Measurements from ENCODE around the gene KCNK4. TPM values are rescaled to one million over a fixed set of nuclear protein-coding genes. Genes with fewer than 3 reads are reported as not detected.

KCNK4 gene
- total and polyA plus RNA-seq, 2 of the 13 experiments (the other 11 are each of a cell fraction or from before 2014, with no cell fraction given) = not detected

DNA sequence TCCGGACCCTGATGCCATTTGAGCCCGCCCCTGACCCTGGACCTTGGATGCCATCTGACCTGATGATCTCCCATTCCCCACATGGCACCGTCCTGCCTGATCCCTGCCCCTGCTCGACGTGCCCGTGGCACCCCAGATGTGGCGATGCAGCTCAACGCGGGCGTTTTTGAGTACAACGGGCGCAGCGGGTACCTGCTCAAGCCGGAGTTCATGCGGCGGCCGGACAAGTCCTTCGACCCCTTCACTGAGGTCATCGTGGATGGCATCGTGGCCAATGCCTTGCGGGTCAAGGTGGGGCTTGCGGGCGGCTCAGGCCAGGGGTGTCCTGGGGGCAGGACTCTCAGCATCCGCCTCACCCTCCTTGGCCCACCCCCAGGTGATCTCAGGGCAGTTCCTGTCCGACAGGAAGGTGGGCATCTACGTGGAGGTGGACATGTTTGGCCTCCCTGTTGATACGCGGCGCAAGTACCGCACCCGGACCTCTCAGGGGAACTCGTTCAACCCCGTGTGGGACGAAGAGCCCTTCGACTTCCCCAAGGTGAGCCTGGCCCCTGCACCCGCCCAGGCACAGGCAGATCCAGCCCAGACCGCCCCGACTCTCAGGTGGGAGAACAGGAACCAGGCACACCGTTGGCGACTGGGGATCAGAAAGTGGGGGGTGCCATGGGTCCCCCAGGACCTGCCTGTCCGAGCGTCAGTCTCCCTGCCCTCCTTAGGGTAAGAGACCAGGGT, 28.7 kb upstream of the KCNK4 start (continued):
- TF ChIP-seq, protein P1, sequence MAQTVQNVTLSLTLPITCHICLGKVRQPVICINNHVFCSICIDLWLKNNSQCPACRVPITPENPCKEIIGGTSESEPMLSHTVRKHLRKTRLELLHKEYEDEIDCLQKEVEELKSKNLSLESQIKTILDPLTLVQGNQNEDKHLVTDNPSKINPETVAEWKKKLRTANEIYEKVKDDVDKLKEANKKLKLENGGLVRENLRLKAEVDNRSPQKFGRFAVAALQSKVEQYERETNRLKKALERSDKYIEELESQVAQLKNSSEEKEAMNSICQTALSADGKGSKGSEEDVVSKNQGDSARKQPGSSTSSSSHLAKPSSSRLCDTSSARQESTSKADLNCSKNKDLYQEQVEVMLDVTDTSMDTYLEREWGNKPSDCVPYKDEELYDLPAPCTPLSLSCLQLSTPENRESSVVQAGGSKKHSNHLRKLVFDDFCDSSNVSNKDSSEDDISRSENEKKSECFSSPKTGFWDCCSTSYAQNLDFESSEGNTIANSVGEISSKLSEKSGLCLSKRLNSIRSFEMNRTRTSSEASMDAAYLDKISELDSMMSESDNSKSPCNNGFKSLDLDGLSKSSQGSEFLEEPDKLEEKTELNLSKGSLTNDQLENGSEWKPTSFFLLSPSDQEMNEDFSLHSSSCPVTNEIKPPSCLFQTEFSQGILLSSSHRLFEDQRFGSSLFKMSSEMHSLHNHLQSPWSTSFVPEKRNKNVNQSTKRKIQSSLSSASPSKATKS (CRISPR knock-in tag; IDR thresholded peaks at IDR 0.05) = no peak
- no peak for TF ChIP-seq REPIN1 (CRISPR knock-in tag; IDR thresholded peaks at IDR 0.05; ENCODE audit: borderline replicate concordance, low read depth)
- no peak for TF ChIP-seq ZNF552 (CRISPR knock-in tag; IDR thresholded peaks at IDR 0.05; ENCODE audit: borderline replicate concordance)
- TF ChIP-seq RFXAP (CRISPR knock-in tag; IDR thresholded peaks at IDR 0.05; ENCODE audit: borderline replicate concordance) = no peak
- TF ChIP-seq ELF4 (CRISPR knock-in tag; IDR thresholded peaks at IDR 0.05; ENCODE audit: borderline replicate concordance) = no peak
- TF ChIP-seq MTA1 (CRISPR knock-in tag; IDR thresholded peaks at IDR 0.05; ENCODE audit: borderline replicate concordance) = no peak
- TF ChIP-seq BCL6 (CRISPR knock-in tag; IDR thresholded peaks at IDR 0.05) = no peak
- no peak for TF ChIP-seq ZNF530 (CRISPR knock-in tag; IDR thresholded peaks at IDR 0.05; ENCODE audit: low read depth)

DNA sequence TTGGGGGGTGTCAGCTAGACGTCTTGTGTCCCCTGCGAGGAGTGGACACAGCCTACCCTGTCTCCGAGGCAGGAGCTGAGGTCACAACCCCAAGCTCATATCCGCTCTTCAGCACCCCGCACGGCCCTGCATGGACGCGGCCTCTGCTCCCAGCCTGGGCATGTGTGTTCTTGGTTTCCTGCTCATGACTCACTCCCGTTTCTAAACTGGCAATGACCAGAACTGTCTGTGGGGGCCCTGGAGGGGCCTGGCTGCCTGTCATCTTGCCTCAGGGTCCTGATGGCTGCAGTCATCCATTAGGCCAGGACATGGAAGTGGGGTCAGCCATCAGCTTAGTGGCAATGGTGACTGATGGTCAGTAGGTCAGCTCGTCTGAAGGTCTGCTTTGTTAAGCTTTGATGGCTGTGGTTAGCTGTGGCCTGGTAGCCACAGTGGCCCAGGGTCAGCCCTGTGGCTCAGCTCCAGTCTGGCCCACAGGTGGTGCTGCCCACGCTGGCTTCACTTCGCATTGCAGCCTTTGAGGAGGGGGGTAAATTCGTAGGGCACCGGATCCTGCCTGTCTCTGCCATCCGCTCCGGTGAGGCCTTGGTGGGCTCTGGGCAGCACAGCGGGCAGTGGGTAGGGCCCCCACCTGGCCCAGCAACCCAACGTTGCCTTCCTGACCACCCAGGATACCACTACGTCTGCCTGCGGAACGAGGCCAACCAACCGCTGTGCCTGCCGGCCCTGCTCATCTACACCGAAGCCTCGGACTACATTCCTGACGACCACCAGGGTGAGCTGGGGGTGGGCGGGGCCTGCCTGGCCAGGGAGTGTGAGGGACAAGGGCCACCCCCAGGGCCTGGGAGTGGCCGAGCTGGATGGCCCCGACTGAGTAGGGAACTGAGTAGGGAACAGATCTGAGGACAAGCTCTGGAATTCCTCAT, 27.8 kb upstream of the KCNK4 start:
- Histone ChIP-seq H2AFZ (ENCODE audit: low read length) (no peak overlapping the region), H3K27ac (ENCODE audit: extremely low read length, insufficient read depth, low read length) (no peak overlapping the region), H3K4me2 (ENCODE audit: low read depth, low read length) (no peak overlapping the region), H3K9ac (ENCODE audit: insufficient read depth, low read depth, low read length) (no peak overlapping the region), H3K27me3 (ENCODE audit: control insufficient read depth in 1 of 2, insufficient read depth in 2 of 2, low read length in 2 of 2) (no peaks in the 10 kb centered on the region), H3K4me1 (ENCODE audit: insufficient read depth, low read length) (peaks cover 8% of the 10 kb centered on the region), H3K36me3 (replicated peaks in 1 of 2; ENCODE audit: control insufficient read depth in 1 of 2, insufficient read depth in 2 of 2, low read length in 2 of 2) (peaks cover 8 to 35% of the 10 kb centered on the region in 2 experiments; a peak in 4 of 5 replicates), H3K79me2 (ENCODE audit: insufficient read depth, low read length) (no peaks in the 10 kb centered on the region), H3K4me3 (replicated peaks in 1 of 3; ENCODE audit: insufficient read depth in 1 of 3, low read depth in 2 of 3, low read length in 3 of 3) (no peak overlapping the region), H3K9me3 (ENCODE audit: low read length) (no peaks in the 10 kb centered on the region), H4K20me1 (ENCODE audit: insufficient read depth, low read length) (no peaks in the 10 kb centered on the region)
- BruUV-seq (replicated peaks) = no TSS peak
- in situ Hi-C loops (cut with HindIII; ENCODE audit: extremely low pct_ligation_motif_present, low pct_unique_long_range_greater_than_20kb) = no loop called here
- intact Hi-C loops (cut with micrococcal nuclease; ENCODE audit: unreplicated experiment) = no loop called here
- TF ChIP-seq HNRNPLL (IDR thresholded peaks at IDR 0.05; ENCODE audit: low read depth, low read length, poor library complexity, severe bottlenecking) (no peak), STAT5B (CRISPR knock-in tag; IDR thresholded peaks at IDR 0.05) (no peak), TRIM24 (CRISPR knock-in tag; IDR thresholded peaks at IDR 0.05) (no peak), ZNF567 (CRISPR knock-in tag; IDR thresholded peaks at IDR 0.05; ENCODE audit: borderline replicate concordance) (no peak), ZNF556 (CRISPR knock-in tag; IDR thresholded peaks at IDR 0.05; ENCODE audit: borderline replicate concordance) (no peak), ZNF619 (CRISPR knock-in tag; IDR thresholded peaks at IDR 0.05) (no peak)
- TF ChIP-seq, protein P2, sequence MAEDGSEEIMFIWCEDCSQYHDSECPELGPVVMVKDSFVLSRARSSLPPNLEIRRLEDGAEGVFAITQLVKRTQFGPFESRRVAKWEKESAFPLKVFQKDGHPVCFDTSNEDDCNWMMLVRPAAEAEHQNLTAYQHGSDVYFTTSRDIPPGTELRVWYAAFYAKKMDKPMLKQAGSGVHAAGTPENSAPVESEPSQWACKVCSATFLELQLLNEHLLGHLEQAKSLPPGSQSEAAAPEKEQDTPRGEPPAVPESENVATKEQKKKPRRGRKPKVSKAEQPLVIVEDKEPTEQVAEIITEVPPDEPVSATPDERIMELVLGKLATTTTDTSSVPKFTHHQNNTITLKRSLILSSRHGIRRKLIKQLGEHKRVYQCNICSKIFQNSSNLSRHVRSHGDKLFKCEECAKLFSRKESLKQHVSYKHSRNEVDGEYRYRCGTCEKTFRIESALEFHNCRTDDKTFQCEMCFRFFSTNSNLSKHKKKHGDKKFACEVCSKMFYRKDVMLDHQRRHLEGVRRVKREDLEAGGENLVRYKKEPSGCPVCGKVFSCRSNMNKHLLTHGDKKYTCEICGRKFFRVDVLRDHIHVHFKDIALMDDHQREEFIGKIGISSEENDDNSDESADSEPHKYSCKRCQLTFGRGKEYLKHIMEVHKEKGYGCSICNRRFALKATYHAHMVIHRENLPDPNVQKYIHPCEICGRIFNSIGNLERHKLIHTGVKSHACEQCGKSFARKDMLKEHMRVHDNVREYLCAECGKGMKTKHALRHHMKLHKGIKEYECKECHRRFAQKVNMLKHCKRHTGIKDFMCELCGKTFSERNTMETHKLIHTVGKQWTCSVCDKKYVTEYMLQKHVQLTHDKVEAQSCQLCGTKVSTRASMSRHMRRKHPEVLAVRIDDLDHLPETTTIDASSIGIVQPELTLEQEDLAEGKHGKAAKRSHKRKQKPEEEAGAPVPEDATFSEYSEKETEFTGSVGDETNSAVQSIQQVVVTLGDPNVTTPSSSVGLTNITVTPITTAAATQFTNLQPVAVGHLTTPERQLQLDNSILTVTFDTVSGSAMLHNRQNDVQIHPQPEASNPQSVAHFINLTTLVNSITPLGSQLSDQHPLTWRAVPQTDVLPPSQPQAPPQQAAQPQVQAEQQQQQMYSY (CRISPR knock-in tag; IDR thresholded peaks at IDR 0.05) = no peak
- ChIA-PET CTCF (ENCODE audit: low intra/inter-chr PET ratio, low total read pairs) (no interaction called here), POLR2A (no interaction called here)
- ATAC-seq (no peak), DNase-seq (ENCODE audit: low spot score) (no peak), FAIRE-seq (no peak)
- WGBS (ENCODE audit: low lambda C conversion rate) = 86% methylated on average over 2 of the region's 29 CpGs

All from HepG2 (cell line).